Keratinocyte (primary cell): ENCODE data around the gene MED12L. TPM values are rescaled to one million over a fixed set of nuclear protein-coding genes. Genes with fewer than 3 reads are reported as not detected.
A peak's percentile ranks its signal among the peaks of the same experiment; 100 is the strongest.

Source experiments
- DNase-seq: peaks from one replicate; pipeline ENCODE4 v3.0.0-alpha.2; 2011; ENCODE audit warnings: low read depth, missing footprints, low spot score
- FAIRE-seq: peaks from 2 replicates; lab custom pipeline; 2011; peaks lifted over from hg19 to GRCh38; lab: Jason Lieb, UNC
- H2AFZ ChIP-seq: 2 replicates; pipeline ENCODE4 v1.6.0; 2012; ENCODE audit warnings: low read length, control low read depth, inconsistent platforms; ENCODE audit not compliant: control insufficient read depth
- H3K27ac ChIP-seq: 2 replicates; pipeline ENCODE4 v1.5.1; 2011; ENCODE audit warnings: low read length; ENCODE audit not compliant: control insufficient read depth, insufficient read depth
- H3K27me3 ChIP-seq: 3 replicates; pipeline ENCODE4 v1.6.0; 2011; ENCODE audit warnings: low read length; ENCODE audit not compliant: control insufficient read depth, insufficient read depth; ENCODE audit errors: extremely low read depth
- H3K36me3 ChIP-seq, 2 experiments: 2 replicates in 1 of 2; 3 replicates in 1 of 2; pipeline ENCODE4 v1.5.1; 2011; ENCODE audit warnings: low read length in 2 of 2, mild to moderate bottlenecking in 1 of 2; ENCODE audit not compliant: control insufficient read depth in 2 of 2, insufficient read depth in 2 of 2; ENCODE audit errors: extremely low read depth in 1 of 2
- H3K4me1 ChIP-seq: 3 replicates; pipeline ENCODE4 v1.5.1; 2011; ENCODE audit warnings: low read length; ENCODE audit not compliant: control insufficient read depth, insufficient read depth; ENCODE audit errors: extremely low read depth
- H3K4me2 ChIP-seq: 3 replicates; pipeline ENCODE4 v1.6.0; 2011; ENCODE audit warnings: low read depth, low read length; ENCODE audit not compliant: control insufficient read depth, insufficient read depth; ENCODE audit errors: extremely low read depth
- H3K4me3 ChIP-seq, 3 experiments: fragments of 200-600 bp in 1 of 3; sonication (generic) in 1 of 3; 2 replicates in 2 of 3; 3 replicates in 1 of 3; pipeline ENCODE4 v1.5.1; 2011 to 2016; ENCODE audit warnings: low read length in 3 of 3, mild to moderate bottlenecking in 3 of 3, control low read depth in 2 of 3, inconsistent platforms in 1 of 3, low read depth in 1 of 3, mixed read lengths in 1 of 3, mixed run types in 1 of 3, moderate library complexity in 1 of 3; ENCODE audit not compliant: control insufficient read depth in 2 of 3, insufficient read depth in 2 of 3; ENCODE audit errors: extremely low read depth in 1 of 3
- H3K79me2 ChIP-seq: 2 replicates; pipeline ENCODE4 v1.6.0; 2012; ENCODE audit warnings: low read length; ENCODE audit not compliant: control insufficient read depth, insufficient read depth
- H3K9ac ChIP-seq: 3 replicates; pipeline ENCODE4 v1.6.0; 2011; ENCODE audit warnings: low read length; ENCODE audit not compliant: control insufficient read depth, insufficient read depth; ENCODE audit errors: extremely low read depth
- H3K9me1 ChIP-seq: 3 replicates; pipeline ENCODE4 v1.6.0; 2011; ENCODE audit warnings: low read length; ENCODE audit not compliant: control insufficient read depth, insufficient read depth; ENCODE audit errors: extremely low read depth
- H3K9me3 ChIP-seq: 2 replicates; pipeline ENCODE4 v1.5.1; 2012; ENCODE audit warnings: low read depth, low read length; ENCODE audit not compliant: control insufficient read depth
- H4K20me1 ChIP-seq: 3 replicates; pipeline ENCODE4 v1.6.0; 2011; ENCODE audit warnings: low read length; ENCODE audit not compliant: control insufficient read depth, insufficient read depth; ENCODE audit errors: extremely low read depth
- CTCF ChIP-seq, 3 experiments: IDR thresholded peaks in 1 of 3; conservative IDR thresholded peaks in 1 of 3; optimal IDR thresholded peaks in 1 of 3; 2 replicates in 2 of 3; 3 replicates in 1 of 3; pipeline versions ENCODE3 to v1.5.1; 2011; ENCODE audit warnings: low read length in 3 of 3, mild to moderate bottlenecking in 3 of 3, moderate library complexity in 2 of 3, control low read depth in 1 of 3, inconsistent platforms in 1 of 3; ENCODE audit not compliant: insufficient read depth in 2 of 3; ENCODE audit errors: extremely low read depth in 1 of 3
- EZH2 ChIP-seq: IDR thresholded peaks from one replicate; pipeline ENCODE4 v1.6.1; 2012; ENCODE audit warnings: inconsistent platforms, mild to moderate bottlenecking, low read length, moderate library complexity
- dilution Hi-C: fragments of 300-500 bp; cut with MboI; formaldehyde crosslinking; loops from one replicate; pipeline ENCODE4 v1.7.0; 2020; ENCODE audit warnings: low sequenced_read_pairs; ENCODE audit not compliant: extremely low pct_ligation_motif_present
- polyA plus RNA-seq, 5 experiments: library from polyadenylated mRNA; depleted of rRNA in 3 of 5; stranded (reverse) in 3 of 5; stranded (forward) in 1 of 5; unstranded in 1 of 5; fragments of >200 nt; gene quantifications; 1 replicate in 1 of 5; 2 replicates in 3 of 5; 3 replicates in 1 of 5; pipeline versions ENCODE4 v1.2.1 to v1.2.3, GENCODE V29; 2011 to 2012; ENCODE audit warnings: missing spikeins in 2 of 5, low read depth in 1 of 5, low replicate concordance in 1 of 5

Gene MED12L
- polyA plus RNA-seq, 1 donor (not counting 4 experiments of a cell fraction or from before 2014, with no cell fraction given): 0.04 TPM

DNA sequence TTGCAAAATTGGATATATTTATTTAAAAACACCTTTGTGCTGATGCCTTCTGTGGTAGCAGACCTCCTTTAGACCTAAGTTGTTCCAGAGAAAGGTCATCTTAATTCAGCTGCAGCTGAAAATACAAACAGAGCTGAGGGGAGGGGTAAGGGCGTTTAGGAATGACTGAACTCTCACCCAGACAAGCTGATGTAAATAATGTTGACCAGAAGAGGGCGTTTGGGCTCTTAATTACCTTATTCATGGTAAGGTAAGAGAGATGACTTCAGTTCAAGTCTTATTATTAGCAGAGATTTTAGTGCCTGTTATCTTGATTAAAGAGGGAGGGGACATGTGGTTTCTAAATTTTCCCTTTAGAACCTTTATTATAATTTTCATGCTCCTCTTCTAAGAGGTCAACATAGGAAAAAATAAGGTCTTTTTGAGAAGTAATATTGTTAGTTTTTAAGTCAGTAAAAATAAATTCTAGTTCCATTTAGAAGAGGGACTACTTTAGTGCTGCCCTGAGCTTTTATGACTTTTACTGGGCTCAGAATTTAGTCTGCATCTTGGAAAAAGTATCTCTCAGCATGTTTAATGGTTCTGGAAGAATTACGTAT lies 71.3 kb downstream of the MED12L start:
- Histone ChIP-seq H3K9me1 (no peaks in the 10 kb centered on the region), H3K4me3 (no peak overlapping the region), H3K4me2 (no peak overlapping the region), H4K20me1 (no peaks in the 10 kb centered on the region), H3K27ac (no peak overlapping the region), H3K27me3 (no peaks in the 10 kb centered on the region), H3K9ac (no peak overlapping the region), H3K9me3 (no peaks in the 10 kb centered on the region), H3K79me2 (no peaks in the 10 kb centered on the region), H2AFZ (no peak overlapping the region), H3K36me3 (no peaks in the 10 kb centered on the region), H3K4me1 (no peaks in the 10 kb centered on the region)
- DNase-seq (peak; percentile 30), FAIRE-seq (peak; percentile 87)
- dilution Hi-C loops: no loop called here
- TF ChIP-seq CTCF (optimal IDR thresholded peaks at IDR 0.05 in 1 of 3, IDR thresholded peaks at IDR 0.05 in 1 of 3, conservative IDR thresholded peaks at IDR 0.05 in 1 of 3; ENCODE audit: extremely low read depth in 1 of 3, insufficient read depth in 2 of 3, low read length in 3 of 3) (peak; percentile 52 to 57 (median 56)), EZH2 (no peak)

- Histone ChIP-seq H3K27me3 (no peaks in the 10 kb centered on the region), H2AFZ (no peak overlapping the region), H3K9me1 (no peaks in the 10 kb centered on the region), H3K36me3 (no peaks in the 10 kb centered on the region), H3K27ac (no peak overlapping the region), H3K79me2 (no peaks in the 10 kb centered on the region), H3K9me3 (no peaks in the 10 kb centered on the region), H3K4me1 (no peaks in the 10 kb centered on the region), H4K20me1 (no peaks in the 10 kb centered on the region), H3K4me2 (no peak overlapping the region), H3K9ac (no peak overlapping the region), H3K4me3 (no peak overlapping the region)
- FAIRE-seq: no peak
- TF ChIP-seq EZH2 (no peak), CTCF (optimal IDR thresholded peaks at IDR 0.05 in 1 of 3, IDR thresholded peaks at IDR 0.05 in 1 of 3, conservative IDR thresholded peaks at IDR 0.05 in 1 of 3; ENCODE audit: extremely low read depth in 1 of 3, insufficient read depth in 2 of 3, low read length in 3 of 3) (no peak)
- DNase-seq: no peak
- dilution Hi-C loops: no loop called here
Measured at GRCh38 chr3:151159806-151160205, 74.3 kb downstream of the MED12L start.
